Neuronal stem cell (in vitro differentiated cells): ENCODE data around the gene MMP25.
A peak's percentile ranks its signal among the peaks of the same experiment; 100 is the strongest.
"Not testable (repeated sequence)": the region's sequence is repeated elsewhere in the genome, so short reads cannot be mapped to it uniquely, and the experiment has no call there.

Experiments used
- DNase-seq: peaks from one replicate; pipeline ENCODE4 v3.0.0-alpha.2; 2013; ENCODE audit warnings: low spot score
- H2AFZ ChIP-seq: one replicate; pipeline ENCODE4 v1.6.1; 2013; ENCODE audit warnings: mild to moderate bottlenecking, low read length, inconsistent platforms
- H2AK5ac ChIP-seq: 2 replicates; pipeline ENCODE4 v1.6.1; 2013; ENCODE audit warnings: low read depth, mild to moderate bottlenecking, inconsistent platforms, low read length, moderate library complexity, mixed read lengths
- H2BK120ac ChIP-seq: 2 replicates; pipeline ENCODE4 v1.6.1; 2013; ENCODE audit warnings: low read depth, mild to moderate bottlenecking, inconsistent platforms, low read length, moderate library complexity, mixed read lengths
- H2BK12ac ChIP-seq: one replicate; pipeline ENCODE4 v1.6.1; 2013; ENCODE audit warnings: low read length, inconsistent platforms
- H2BK15ac ChIP-seq: 2 replicates; pipeline ENCODE4 v1.6.1; 2013; ENCODE audit warnings: mild to moderate bottlenecking, low read length, inconsistent platforms, mixed read lengths
- H2BK5ac ChIP-seq: one replicate; pipeline ENCODE4 v1.6.1; 2013; ENCODE audit warnings: inconsistent platforms, mild to moderate bottlenecking, low read length, moderate library complexity
- H3K14ac ChIP-seq: one replicate; pipeline ENCODE4 v1.6.1; 2013; ENCODE audit warnings: low read length, inconsistent platforms
- H3K18ac ChIP-seq: 2 replicates; pipeline ENCODE4 v1.6.1; 2013; ENCODE audit warnings: low read length, inconsistent platforms
- H3K23ac ChIP-seq: 2 replicates; pipeline ENCODE4 v1.6.1; 2013; ENCODE audit warnings: low read depth, mild to moderate bottlenecking, mixed read lengths, low read length, inconsistent platforms; ENCODE audit not compliant: poor library complexity
- H3K27ac ChIP-seq: replicated peaks from 3 replicates; pipeline ENCODE4 v1.5.1; 2013; ENCODE audit warnings: low read length, inconsistent platforms
- H3K27me3 ChIP-seq, 3 experiments: 2 replicates each; pipeline ENCODE4 v1.6.1; 2013; ENCODE audit warnings: low read length in 3 of 3, mild to moderate bottlenecking in 2 of 3, inconsistent platforms in 1 of 3, low read depth in 1 of 3, mixed read lengths in 1 of 3, moderate library complexity in 1 of 3; ENCODE audit not compliant: control insufficient read depth in 3 of 3, insufficient read depth in 3 of 3
- H3K36me3 ChIP-seq, 2 donors: replicated peaks in 1 of 2; 2 replicates each; pipeline ENCODE4 v1.6.1; 2013; ENCODE audit warnings: low read length in 2 of 2; ENCODE audit not compliant: control insufficient read depth in 2 of 2, insufficient read depth in 2 of 2
- H3K4ac ChIP-seq: 2 replicates; pipeline ENCODE4 v1.6.1; 2013; ENCODE audit warnings: inconsistent platforms, mild to moderate bottlenecking, low read length, moderate library complexity
- H3K4me1 ChIP-seq, 2 donors: 1 replicate in 1 of 2; 2 replicates in 1 of 2; pipeline ENCODE4 v1.6.1; 2013; ENCODE audit warnings: low read length in 2 of 2, low read depth in 1 of 2; ENCODE audit not compliant: control insufficient read depth in 2 of 2, insufficient read depth in 1 of 2
- H3K4me2 ChIP-seq: one replicate; pipeline ENCODE4 v1.6.1; 2013; ENCODE audit warnings: mild to moderate bottlenecking, low read length, inconsistent platforms; ENCODE audit not compliant: insufficient read depth, poor library complexity, severe bottlenecking
- H3K4me3 ChIP-seq, 2 donors: 2 replicates each; pipeline ENCODE4 v1.5.1; 2013; ENCODE audit warnings: low read length in 2 of 2, mild to moderate bottlenecking in 2 of 2, inconsistent platforms in 1 of 2, moderate library complexity in 1 of 2
- H3K79me1 ChIP-seq: one replicate; pipeline ENCODE4 v1.6.1; 2013; ENCODE audit warnings: low read depth, mild to moderate bottlenecking, inconsistent platforms, low read length, moderate library complexity
- H3K9ac ChIP-seq: one replicate; pipeline ENCODE4 v1.6.1; 2013; ENCODE audit warnings: mild to moderate bottlenecking, low read depth, low read length, inconsistent platforms; ENCODE audit not compliant: poor library complexity
- H3K9me3 ChIP-seq, 2 donors: replicated peaks in 1 of 2; 2 replicates each; pipeline versions ENCODE3 to v1.6.1; 2013; ENCODE audit warnings: low read length in 2 of 2, mild to moderate bottlenecking in 2 of 2, inconsistent platforms in 1 of 2, low read depth in 1 of 2, mixed read lengths in 1 of 2, moderate library complexity in 1 of 2; ENCODE audit not compliant: control insufficient read depth in 2 of 2, insufficient read depth in 1 of 2
- H4K8ac ChIP-seq: one replicate; pipeline ENCODE4 v1.6.1; 2013; ENCODE audit warnings: low read depth, mild to moderate bottlenecking, inconsistent platforms, low read length, moderate library complexity
- H4K91ac ChIP-seq: one replicate; pipeline ENCODE4 v1.6.1; 2013; ENCODE audit warnings: low read length, low read depth, mild to moderate bottlenecking, inconsistent platforms; ENCODE audit not compliant: poor library complexity
- WGBS, 2 donors: extraction: QIAGEN DNeasy Blood & Tissue Kit; methylation state at CpG; one replicate each; pipeline ENCODE4 v1.1.7; 2013; ENCODE audit warnings: missing lambda C conversion rate in 2 of 2, mixed read lengths in 1 of 2; ENCODE audit not compliant: insufficient read length in 2 of 2, insufficient replicate concordance in 1 of 2; ENCODE audit errors: extremely low coverage in 2 of 2; 5-methylcytosine and 5-hydroxymethylcytosine counted together

The MMP25 gene

DNA sequence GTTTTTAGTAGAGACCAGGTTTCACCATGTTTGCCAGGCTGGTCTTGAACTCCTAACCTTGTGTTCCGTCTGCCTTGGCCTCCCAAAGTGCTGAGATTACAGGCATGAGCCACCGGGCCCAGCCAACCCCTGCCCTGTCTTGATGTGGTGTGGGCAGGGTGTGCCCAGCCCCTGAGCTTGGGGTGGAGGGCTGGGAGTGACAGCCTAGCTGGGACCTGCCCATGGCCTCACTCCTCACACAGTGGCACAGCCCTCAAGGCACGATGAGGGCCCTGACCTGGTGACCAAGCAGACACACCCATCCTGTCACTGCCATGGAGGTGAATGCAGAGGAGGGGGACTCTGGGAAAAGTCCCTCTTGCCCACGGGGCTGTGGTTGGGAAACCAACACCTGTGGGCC is 22.1 kb downstream of the MMP25 start:
- peaks cover 0 to 29% (median 0%) of the 10 kb centered on the region in 3 experiments for H3K27me3 ChIP-seq
- H2BK12ac ChIP-seq: no peak overlapping the region
- no peak overlapping the region for H2AFZ ChIP-seq
- WGBS, 2 donors: no CpG with 5 or more reads among the region's 4 CpGs
- peaks cover 0 to 3% of the 10 kb centered on the region in 2 donors for H3K4me1 ChIP-seq
- H3K14ac ChIP-seq: no peak overlapping the region
- no peak overlapping the region for H2BK5ac ChIP-seq
- peak overlapping the region in 1 of 2 donors; percentile 5 for H3K4me3 ChIP-seq
- H2BK15ac ChIP-seq: no peak overlapping the region
- H4K8ac ChIP-seq: no peak overlapping the region
- no peak overlapping the region for H3K23ac ChIP-seq
- peak overlapping the region; percentile 2 for H3K9ac ChIP-seq
- no peak overlapping the region for H4K91ac ChIP-seq
- no peak for DNase-seq
- no peaks in the 10 kb centered on the region for H3K9me3 ChIP-seq
- H3K79me1 ChIP-seq: no peaks in the 10 kb centered on the region
- H3K36me3 ChIP-seq: no peaks in the 10 kb centered on the region
- no peak overlapping the region for H3K27ac ChIP-seq
- no peak overlapping the region for H3K18ac ChIP-seq
- no peak overlapping the region for H3K4me2 ChIP-seq
- H2BK120ac ChIP-seq: no peak overlapping the region
- no peak overlapping the region for H3K4ac ChIP-seq
- no peak overlapping the region for H2AK5ac ChIP-seq

DNA sequence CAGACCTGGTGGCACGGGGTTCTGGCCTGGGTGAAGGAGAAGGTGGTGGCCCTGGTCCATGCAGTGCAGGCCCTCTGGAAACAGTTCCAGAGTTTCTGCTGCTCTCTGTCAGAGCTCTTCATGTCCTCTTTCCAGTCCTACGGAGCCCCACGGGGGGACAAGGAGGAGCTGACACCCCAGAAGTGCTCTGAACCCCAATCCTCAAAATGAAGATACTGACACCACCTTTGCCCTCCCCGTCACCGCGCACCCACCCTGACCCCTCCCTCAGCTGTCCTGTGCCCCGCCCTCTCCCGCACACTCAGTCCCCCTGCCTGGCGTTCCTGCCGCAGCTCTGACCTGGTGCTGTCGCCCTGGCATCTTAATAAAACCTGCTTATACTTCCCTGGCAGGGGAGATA is 22.8 kb downstream of the MMP25 start:
- WGBS, 2 donors: no CpG with 5 or more reads among the region's 11 CpGs
- H2BK120ac ChIP-seq, H3K36me3 ChIP-seq, DNase-seq, H3K9me3 ChIP-seq, H2AFZ ChIP-seq, H2BK5ac ChIP-seq, H3K79me1 ChIP-seq, H3K4me1 ChIP-seq, H3K27ac ChIP-seq, H4K91ac ChIP-seq, H3K18ac ChIP-seq, H2BK15ac ChIP-seq, H3K9ac ChIP-seq, H3K4me2 ChIP-seq, H3K14ac ChIP-seq, H4K8ac ChIP-seq, H2AK5ac ChIP-seq, H3K4me3 ChIP-seq, H3K4ac ChIP-seq, H3K23ac ChIP-seq, H2BK12ac ChIP-seq: not testable (repeated sequence)
- H3K27me3 ChIP-seq: peaks cover 0 to 34% (median 0%) of the 10 kb centered on the region in 3 experiments

DNA sequence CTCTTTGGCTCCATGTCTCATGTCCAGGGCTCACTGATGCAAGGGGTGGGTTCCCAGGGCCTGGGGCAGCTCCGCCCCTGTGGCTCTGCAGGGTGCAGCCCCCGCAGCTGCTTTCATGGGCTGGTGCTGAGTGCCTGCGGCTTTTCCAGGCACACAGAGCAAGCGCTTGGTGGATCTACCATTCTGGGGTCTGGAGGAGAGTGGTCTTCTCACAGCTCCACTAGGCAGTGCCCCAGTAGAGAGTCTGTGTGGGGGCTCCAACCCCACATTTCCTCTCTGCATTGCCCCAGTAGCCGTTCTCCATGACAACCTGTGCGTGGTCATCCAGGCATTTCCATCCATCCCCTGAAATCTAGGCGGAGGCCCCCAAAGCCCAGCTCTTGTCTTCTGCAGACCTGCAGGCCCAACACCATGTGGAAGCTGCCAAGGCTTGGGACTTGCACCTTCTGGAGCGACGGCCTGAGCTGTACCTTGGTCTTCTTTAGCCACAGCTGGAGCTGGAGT is 24.3 kb downstream of the MMP25 start:
- Histone ChIP-seq H3K9me3 (no peaks in the 10 kb centered on the region), H3K36me3 (no peaks in the 10 kb centered on the region), H3K27ac (no peak overlapping the region), H3K9ac (no peak overlapping the region), H3K4ac (no peak overlapping the region), H3K4me3 (no peak overlapping the region), H3K4me2 (no peak overlapping the region), H3K23ac (no peak overlapping the region), H2BK15ac (no peak overlapping the region), H2AK5ac (no peak overlapping the region), H3K14ac (no peak overlapping the region), H2AFZ (no peak overlapping the region), H3K18ac (no peak overlapping the region), H3K79me1 (no peaks in the 10 kb centered on the region), H3K27me3 (peaks cover 0 to 39% (median 0%) of the 10 kb centered on the region in 3 experiments), H3K4me1 (peaks cover 0 to 2% of the 10 kb centered on the region in 2 donors), H4K91ac (no peak overlapping the region), H2BK120ac (no peak overlapping the region), H2BK5ac (no peak overlapping the region), H4K8ac (no peak overlapping the region), H2BK12ac (no peak overlapping the region)
- DNase-seq: no peak
- WGBS, 2 donors: no CpG with 5 or more reads among the region's 9 CpGs

DNA sequence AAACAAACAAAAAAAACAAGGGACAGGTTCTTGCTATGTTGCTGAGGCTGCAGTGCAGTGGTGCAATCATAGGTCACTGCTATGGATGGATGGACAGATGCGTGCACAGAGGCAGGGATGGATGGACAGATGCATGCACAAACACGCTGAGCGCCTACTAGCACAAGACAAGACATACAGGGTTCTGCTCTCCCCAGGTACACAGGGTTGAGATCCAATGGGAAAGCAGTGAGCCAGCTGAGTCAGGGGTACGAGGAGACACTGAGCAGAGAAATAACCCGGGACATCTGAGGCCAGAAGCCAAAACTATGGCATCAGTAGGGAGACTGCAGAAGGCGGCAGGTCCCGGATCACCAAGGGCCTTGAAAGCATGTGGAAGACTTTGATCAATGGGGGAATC is 25.3 kb downstream of the MMP25 start:
- no peak overlapping the region for H3K14ac ChIP-seq
- no peak overlapping the region for H2BK12ac ChIP-seq
- no peak overlapping the region for H2AK5ac ChIP-seq
- no peak overlapping the region for H2BK120ac ChIP-seq
- DNase-seq: no peak
- H2BK5ac ChIP-seq: no peak overlapping the region
- no peak overlapping the region for H4K8ac ChIP-seq
- H3K36me3 ChIP-seq: no peaks in the 10 kb centered on the region
- WGBS, 2 donors: no CpG with 5 or more reads among the region's 7 CpGs
- no peak overlapping the region for H4K91ac ChIP-seq
- no peak overlapping the region for H2BK15ac ChIP-seq
- H3K27ac ChIP-seq: no peak overlapping the region
- peak overlapping the region in 1 of 2 donors; percentile 22 for H3K4me3 ChIP-seq
- H3K79me1 ChIP-seq: no peaks in the 10 kb centered on the region
- H3K9me3 ChIP-seq: no peaks in the 10 kb centered on the region
- H3K23ac ChIP-seq: no peak overlapping the region
- H3K4me2 ChIP-seq: no peak overlapping the region
- no peak overlapping the region for H2AFZ ChIP-seq
- no peak overlapping the region for H3K9ac ChIP-seq
- H3K4me1 ChIP-seq: peaks cover 0 to 2% of the 10 kb centered on the region in 2 donors
- H3K18ac ChIP-seq: no peak overlapping the region
- H3K27me3 ChIP-seq: peaks cover 0 to 37% (median 0%) of the 10 kb centered on the region in 3 experiments
- H3K4ac ChIP-seq: no peak overlapping the region
